PC-9 (cell line): ENCODE measurements around the gene PLEKHG7.

Experiments used
- EZH2 ChIP-seq: fragments of 200-600 bp; sonication (generic); IDR thresholded peaks from 2 replicates; pipeline ENCODE4 v1.8.0; 2017; ENCODE audit warnings: antibody characterized with exemption, low read depth
- TF ChIP-seq, protein P1 (sequence below): fragments of 200-600 bp; sonication (generic); conservative IDR thresholded peaks from 2 replicates; pipeline ENCODE4 v1.6.1; 2017; ENCODE audit warnings: mixed run types, antibody characterized with exemption, mild to moderate bottlenecking, moderate library complexity

GRCh38 chr12:92759634-92760268 is 57.0 kb downstream of the PLEKHG7 start:
- TF ChIP-seq, protein P1, sequence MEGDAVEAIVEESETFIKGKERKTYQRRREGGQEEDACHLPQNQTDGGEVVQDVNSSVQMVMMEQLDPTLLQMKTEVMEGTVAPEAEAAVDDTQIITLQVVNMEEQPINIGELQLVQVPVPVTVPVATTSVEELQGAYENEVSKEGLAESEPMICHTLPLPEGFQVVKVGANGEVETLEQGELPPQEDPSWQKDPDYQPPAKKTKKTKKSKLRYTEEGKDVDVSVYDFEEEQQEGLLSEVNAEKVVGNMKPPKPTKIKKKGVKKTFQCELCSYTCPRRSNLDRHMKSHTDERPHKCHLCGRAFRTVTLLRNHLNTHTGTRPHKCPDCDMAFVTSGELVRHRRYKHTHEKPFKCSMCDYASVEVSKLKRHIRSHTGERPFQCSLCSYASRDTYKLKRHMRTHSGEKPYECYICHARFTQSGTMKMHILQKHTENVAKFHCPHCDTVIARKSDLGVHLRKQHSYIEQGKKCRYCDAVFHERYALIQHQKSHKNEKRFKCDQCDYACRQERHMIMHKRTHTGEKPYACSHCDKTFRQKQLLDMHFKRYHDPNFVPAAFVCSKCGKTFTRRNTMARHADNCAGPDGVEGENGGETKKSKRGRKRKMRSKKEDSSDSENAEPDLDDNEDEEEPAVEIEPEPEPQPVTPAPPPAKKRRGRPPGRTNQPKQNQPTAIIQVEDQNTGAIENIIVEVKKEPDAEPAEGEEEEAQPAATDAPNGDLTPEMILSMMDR, result no peak
- TF ChIP-seq EZH2, result no peak
